Fibroblast of villous mesenchyme (primary cell): ENCODE results near the gene C3. TPM values are rescaled to one million over a fixed set of nuclear protein-coding genes. Genes with fewer than 3 reads are reported as not detected.

ENCODE experiments used
- DNase-seq: peaks from one replicate; pipeline ENCODE4 v3.0.0-alpha.2; 2010; ENCODE audit warnings: low read depth
- H3K4me3 ChIP-seq: 2 replicates; pipeline ENCODE4 v1.5.1; 2011; ENCODE audit warnings: low read depth, mild to moderate bottlenecking, low read length
- total RNA-seq: library from RNA; depleted of rRNA; stranded (reverse); fragments of >200 nt; gene quantifications from 2 replicates; pipeline ENCODE4 v1.2.3, GENCODE V29; 2012
- TF ChIP-seq, protein P1 (sequence below): IDR thresholded peaks from 2 replicates; pipeline ENCODE4 v1.5.1; 2012; ENCODE audit warnings: low read depth, mild to moderate bottlenecking, low read length; ENCODE audit not compliant: insufficient read depth

C3 gene
- total RNA-seq, 1 donor: 76.0 TPM

DNA sequence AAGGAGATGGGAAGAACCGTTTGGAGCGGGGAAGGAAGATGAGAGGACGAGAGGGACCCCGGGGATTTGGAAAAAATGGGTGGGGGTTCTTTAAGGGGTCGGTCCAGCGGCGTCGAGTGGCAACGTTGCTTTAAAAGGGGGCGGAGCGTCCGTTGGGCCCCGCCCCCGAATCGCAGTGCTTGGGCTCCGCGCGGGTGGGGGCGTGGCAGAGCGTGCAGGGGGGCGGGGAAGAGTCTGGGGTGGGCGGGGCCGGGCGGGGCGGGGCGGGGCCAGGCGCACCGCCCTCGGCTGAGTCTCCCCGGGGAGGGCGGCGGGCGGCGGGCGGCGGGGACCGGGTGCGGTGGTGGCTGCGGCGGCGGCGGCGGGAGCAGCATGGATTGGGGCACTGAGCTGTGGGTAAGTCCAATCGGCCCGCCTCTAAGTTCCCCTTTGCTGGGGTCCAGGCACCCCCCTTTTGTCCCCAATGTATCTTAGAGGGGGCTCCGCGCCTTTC lies 19.0 kb upstream of the C3 start, which contains the start of gene TRIP10:
Gene TRIP10 (plus strand): TSS at position 291 of the 493 bp plus-strand sequence. CDS start 82 bp downstream, at position 373.
- DNase-seq: peak; percentile 85
- H3K4me3 ChIP-seq: peak within 1 kb of the TSS; percentile 92
- TF ChIP-seq, protein P1, sequence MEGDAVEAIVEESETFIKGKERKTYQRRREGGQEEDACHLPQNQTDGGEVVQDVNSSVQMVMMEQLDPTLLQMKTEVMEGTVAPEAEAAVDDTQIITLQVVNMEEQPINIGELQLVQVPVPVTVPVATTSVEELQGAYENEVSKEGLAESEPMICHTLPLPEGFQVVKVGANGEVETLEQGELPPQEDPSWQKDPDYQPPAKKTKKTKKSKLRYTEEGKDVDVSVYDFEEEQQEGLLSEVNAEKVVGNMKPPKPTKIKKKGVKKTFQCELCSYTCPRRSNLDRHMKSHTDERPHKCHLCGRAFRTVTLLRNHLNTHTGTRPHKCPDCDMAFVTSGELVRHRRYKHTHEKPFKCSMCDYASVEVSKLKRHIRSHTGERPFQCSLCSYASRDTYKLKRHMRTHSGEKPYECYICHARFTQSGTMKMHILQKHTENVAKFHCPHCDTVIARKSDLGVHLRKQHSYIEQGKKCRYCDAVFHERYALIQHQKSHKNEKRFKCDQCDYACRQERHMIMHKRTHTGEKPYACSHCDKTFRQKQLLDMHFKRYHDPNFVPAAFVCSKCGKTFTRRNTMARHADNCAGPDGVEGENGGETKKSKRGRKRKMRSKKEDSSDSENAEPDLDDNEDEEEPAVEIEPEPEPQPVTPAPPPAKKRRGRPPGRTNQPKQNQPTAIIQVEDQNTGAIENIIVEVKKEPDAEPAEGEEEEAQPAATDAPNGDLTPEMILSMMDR: no peak

DNA sequence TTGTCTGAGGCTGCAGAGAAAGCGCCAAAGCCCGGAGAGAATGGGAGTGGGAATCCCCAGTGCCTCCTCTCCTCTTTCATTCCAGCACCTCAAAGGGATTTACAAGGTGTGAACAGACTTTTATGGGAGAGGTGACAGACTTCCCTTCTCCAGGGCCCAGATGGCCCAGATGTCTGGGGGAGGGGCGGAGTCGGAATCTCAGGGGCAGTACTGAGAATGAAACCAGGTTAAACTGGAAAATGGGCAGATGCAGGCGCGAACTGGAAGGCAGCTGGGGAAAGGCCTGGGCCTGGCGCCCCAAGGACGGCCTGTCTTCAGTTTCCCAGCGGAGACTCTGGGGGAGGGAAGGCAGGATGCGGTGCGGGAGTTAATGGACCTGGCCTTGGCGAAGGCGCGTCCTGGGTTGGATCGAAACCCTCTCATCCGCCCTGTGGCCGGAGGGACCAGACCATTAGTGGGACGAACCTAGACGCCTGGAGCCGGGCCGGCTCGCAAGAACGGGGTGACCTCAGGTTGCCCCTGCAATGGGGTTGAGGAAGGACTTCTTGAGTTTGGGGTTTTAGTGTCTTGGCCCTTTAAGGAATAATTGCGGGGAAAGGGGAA lies 18.4 kb upstream of the C3 start:
- peak overlapping the region; percentile 55 for H3K4me3 ChIP-seq
- TF ChIP-seq, protein P1: no peak
- DNase-seq: no peak

DNA sequence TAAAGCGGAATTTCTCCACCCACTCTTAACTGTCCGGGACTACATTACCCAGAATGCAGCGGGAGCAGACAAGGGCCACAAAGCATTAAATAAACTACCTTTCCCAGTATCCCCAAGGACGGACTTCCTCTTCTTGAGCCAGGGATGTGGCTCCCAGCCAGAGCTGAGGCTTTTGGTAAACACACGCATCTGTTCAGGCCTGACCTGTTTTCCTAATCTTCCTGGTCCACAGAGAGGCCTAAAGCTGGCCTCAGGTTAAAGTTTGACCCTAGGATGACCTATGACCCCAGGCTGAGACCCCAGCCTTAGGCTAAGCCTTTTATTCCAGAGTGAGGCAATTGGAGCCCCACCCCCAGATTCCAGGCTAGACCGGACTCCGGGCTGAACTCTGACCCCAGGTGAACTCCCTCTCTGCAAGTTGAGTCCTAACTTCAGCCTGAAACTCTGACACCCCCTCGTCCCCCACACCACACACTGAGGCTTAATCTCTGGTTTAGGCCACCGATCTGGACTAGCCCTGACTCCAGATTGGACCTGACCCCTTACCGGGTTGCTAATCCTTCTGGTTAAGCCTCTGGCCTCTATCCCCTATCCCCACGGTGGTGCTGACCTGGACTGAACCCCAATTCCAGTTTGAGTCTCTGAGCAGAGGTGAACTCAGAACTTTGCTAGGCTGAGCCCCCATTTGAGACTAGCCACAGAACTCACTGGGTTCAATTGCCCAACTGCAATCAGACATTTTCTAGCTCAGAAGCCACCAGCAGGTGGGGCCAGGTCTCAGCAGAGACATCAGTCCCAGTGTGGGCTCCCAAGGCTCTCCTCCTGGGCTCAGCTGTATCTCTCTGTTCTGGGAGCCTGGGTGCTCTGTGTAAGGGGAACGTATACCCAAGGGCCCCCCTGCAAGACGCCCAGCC lies 17.7 kb upstream of the C3 start:
- peak; percentile 87 for DNase-seq
- no peak overlapping the region for H3K4me3 ChIP-seq
- TF ChIP-seq, protein P1: peak; percentile 74

DNA sequence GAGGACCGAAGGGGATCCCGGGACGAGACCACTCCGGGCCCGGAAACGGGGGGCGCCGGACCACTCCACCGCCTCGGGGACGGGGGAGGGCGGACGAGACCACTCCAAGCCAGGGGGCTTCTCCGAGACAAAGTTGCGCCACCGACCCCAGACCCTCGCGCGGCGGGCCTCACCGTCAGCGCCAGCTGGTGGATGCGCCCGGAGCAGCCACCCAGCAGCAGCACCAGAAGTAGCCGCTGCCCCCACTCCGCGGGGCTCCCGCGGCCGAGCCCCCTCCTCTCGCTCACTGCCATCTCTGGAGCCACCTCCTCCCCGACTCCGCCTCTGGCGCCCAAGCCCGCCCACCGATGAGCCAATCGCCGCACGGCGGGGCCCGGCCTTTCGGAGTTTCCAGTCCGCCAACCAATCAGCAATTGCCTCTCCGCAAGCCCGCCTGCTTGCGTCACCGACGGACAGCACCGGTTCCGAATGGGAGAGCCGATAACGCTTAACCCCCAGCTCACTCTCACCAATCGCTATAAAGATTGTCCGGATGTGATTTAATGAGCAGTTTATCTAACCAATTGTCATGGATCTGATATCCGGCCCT lies 16.9 kb upstream of the C3 start, which contains the start of gene GPR108:
Gene GPR108 (minus strand): TSS at position 297 of the 589 bp plus-strand sequence. CDS start 4 bp downstream, at position 293.
- peak; percentile 100 for DNase-seq
- H3K4me3 ChIP-seq: peak within 1 kb of the TSS; percentile 97
- TF ChIP-seq, protein P1: no peak

DNA sequence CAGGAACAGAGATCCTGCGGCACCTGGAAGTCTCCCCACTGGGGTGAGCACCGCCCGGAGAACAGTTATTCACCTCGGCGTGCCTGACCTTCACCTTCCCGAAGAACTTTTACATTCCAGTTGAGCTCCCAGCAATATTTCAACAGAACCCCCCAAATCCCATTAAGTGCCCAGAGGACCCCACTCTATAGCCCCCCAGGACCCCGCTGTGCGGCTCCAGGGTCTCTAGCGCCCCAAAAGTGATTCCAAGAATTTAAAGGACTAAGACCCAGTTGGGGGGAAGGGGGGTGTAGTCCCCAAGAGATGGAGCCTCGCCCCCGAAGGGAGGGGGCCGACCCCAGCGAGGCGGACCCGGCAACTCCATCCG lies 16.4 kb upstream of the C3 start:
- DNase-seq: no peak
- H3K4me3 ChIP-seq: peak overlapping the region; percentile 97
- TF ChIP-seq, protein P1: peak; percentile 5

DNA sequence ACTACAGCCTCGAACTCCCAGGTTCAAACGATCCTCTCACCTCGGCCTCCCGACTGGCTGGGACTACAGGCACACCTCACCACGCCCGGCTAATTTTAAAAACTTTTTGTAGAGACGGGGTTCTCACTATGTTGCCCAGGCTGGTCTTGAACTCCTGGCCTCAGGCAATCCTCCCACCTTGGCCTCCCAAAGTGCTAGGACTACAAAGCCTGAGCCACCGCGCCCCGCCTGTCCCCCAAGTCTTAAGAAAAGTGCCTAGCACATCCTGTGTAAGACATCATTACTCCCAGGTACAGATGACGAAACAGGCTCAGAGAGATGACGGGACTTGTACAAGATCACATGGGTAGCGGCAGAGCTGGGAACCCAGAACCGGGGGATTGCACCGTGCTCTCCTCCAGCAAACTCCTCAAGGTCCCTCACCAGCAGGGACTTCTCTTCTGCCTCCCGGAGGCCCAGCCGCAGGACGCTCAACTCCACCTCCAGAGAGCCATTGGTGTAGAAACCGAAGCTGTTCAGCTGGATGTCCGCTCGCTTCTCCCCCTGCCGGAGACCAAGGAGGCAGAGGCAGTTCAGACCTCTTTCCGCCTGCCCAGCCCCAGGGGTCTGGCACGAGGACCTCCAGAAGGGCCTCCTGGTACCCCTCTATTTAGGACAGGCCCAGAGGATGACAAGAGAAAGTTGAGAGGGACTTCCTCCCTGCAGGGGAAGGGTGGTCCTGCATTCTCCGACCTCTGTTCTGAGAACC lies 15.9 kb upstream of the C3 start:
- H3K4me3 ChIP-seq: peak overlapping the region; percentile 97
- DNase-seq: peak; percentile 92
- TF ChIP-seq, protein P1: peak; percentile 78
